IPS-NIHi11 (cell line): ENCODE data around the gene APOB.

Experiments used
- DNase-seq: peaks from one replicate; pipeline ENCODE4 v3.0.0; 2012; ENCODE audit warnings: mixed read lengths, low spot score

APOB gene

DNA sequence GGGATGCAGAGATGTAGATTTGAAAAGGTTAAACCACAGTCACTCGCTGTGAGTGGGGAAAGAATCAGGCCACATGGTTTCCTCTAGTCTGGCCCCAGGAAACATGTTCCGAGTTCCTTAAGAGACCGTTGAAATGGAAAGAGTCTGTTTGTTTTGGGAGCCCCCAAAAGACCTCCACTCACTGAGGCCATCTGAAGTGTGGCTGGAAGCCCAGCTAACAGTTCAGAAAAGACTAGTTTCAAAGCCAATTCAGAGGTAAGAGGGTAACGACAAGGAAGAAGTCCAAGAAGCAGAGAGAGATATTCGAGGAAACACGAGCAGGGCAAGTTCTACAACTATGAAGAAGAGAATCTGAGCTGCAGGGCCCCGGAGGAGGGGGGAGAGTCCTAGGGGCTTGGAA is 61.0 kb downstream of the APOB start:
- DNase-seq = no peak

DNA sequence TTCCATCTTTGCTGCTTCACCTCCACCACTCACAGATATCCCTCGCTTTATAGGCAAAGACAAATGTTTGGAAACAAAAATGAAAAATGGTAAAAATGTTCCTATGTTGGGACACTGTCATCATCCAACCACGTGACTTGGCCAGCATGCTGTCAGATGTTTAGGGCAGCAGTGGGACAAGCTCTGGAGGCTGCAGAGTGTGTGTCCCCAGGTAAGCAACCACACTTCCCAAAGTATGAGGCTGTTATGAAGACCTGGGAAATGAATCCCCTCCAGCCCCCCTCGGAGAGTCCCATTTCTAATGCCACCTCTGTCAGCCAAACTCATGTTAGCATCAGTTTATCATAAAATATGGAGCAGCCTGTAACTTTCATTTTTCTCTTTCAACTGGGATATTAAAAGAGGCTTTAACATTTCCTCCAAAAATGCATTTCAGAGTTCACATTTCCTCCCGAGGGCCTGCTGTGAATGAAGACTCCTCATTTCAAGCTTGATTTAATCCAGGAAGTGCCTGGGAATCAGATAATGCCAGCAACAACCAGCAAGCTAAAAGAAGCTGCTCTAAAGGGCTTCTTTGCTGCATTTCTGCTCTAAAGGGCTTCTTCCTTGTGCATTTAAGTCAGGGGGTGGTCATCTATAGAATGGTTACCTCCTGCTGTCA is 66.2 kb downstream of the APOB start:
- no peak for DNase-seq

DNA sequence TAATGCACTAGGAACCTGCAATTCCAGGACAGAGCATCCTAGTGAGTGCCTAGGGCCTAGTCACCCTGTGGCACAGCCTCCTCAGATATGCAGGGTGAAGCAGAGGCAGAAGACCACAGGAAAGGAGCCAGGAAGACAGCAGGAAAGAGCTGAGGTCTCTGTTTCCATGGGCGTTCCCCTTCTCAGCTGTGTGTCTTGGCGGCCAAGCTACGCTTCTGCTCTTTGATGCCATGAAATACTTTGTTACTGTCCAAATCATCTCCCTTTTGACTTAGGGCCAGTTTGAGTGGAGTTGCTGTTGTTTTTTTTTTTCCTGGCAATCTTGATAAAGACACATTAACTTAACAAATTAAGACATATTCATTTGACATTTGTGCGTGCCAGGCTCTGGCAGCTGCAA is 67.3 kb downstream of the APOB start:
- no peak for DNase-seq

DNA sequence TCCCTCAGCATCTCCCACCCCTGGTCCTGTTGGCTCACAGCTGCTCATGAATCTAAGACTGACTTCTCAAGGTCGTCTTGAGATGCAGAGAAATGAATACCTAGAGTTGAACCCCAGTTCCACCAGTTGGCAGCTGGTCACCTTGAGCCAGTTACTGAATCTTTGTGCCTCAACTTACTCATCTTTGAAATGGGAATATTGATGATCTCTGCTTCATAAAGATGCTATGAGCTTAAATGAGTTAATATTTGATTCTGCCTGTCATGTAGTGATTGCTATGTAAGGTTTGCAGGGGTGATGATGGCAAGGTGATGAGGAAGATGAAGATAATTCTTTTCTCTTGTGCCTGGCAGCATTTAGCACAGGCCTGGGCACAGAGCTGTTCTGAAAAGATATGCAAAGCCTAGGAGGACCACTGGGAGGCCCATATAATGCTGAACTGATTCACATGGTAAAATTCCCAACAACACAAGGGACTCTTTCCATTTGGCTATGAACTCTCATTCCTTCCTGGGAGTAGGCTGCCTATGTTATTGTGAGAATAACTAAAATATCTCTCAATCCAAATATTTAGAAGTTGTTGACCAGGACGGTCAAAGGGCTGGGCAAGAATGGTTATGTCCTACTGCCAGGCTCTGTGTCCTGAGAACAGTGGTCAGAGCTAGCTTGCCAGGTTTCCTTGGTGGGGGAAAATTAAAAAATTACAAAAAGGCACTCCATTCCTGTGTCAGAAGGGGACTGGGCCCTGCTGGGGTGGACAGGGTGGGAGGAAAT is 70.9 kb downstream of the APOB start:
- DNase-seq = no peak

DNA sequence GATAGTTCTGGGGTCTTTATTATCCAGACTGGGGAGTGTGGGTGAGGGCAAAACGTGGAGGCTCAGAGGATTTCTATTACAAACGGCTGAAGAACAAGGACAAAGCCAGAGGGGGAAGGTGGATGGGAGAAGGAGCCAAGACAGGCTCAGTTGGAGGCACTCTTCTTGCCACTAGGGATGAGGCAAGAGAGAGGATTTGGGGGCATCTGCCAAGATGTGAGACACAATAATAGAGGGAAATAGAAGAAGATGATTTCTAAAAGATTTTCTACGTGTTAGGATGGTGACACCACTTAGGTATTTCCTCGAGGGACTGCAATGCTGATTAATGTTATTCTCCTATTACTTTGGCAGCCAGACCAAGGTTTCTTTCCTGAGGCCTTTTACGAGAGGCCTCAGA is 71.8 kb downstream of the APOB start:
- DNase-seq = no peak

DNA sequence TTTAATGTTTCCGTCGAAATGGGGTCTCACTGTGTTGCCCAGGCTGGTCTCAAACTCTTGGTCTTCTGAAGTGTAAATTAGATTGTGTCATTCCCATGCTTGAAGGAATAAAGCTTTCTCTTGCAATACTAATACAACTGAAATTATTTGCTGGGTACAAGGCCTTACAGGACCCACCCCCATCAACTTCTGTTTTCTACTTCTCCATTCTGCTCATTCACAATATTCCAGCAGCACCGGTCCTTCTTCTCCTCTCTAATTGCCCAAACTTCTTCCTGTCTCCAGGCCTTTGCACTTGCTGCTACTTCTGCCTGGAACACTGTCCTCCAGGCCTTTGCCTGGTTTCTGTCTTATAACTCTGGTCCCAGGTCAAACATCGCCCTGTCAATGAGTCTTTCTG is 73.8 kb downstream of the APOB start:
- no peak for DNase-seq

DNA sequence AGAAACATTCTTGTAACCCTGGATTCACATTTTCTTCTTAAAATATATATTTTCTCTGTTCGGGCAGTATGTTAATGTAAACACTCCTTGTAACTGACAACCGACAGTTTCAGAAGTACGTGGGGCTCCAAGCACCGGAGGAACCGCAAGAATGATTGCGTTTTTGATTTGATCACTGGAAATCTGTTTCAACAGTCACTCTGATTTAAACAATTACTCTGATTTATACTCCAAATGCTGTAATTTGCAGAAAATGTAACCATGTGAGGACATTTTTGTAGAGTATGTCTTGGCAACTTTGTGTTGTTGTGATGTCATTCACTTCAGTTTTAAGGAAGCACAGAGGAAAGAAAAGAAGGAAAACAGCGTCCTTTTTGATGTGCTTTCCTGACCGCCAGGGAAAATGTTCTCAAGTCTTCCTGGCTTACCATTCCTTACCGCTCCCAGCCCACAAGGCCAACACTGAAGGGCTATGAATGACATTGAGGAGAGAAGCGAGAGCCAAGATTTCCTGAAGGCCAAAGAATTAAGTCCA is 77.7 kb downstream of the APOB start:
- no peak for DNase-seq

DNA sequence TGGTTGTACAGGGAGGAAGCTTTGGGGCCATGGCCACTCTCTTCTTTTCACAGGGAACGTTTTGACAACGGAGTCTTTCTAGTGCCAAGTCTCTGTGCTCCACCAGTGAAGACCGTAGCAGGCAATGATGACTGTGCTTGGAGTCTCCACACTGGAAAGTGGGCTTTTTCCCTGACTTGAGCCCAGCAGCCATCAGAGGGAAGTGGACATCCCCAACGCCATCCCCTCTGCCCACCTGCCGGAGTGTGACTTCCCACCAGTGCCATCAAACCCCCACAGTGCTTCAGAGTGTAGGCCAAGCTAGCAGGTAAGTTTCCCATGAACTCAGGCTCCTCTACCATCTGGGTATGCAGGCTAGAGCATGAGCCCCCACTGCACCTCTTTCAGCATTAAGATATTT is 78.7 kb downstream of the APOB start:
- DNase-seq = no peak

DNA sequence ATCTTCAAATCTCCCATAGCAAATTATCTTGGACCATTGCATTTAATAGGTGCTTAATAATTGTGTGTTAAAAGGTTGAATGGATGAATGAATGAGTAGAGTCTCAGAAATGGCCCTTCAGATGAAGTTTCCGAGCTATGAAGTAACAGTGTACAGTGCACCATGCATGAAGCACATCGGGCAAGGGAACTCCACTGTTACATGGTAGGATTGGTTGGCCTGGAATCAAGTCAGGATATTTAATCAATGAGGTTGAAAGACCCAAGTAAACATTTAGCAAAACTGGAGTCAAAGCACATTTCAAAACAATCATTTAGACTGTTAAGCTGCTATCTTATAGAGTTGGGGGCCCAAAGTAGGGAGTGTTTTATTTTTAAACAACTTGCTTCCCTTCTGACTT is 80.0 kb downstream of the APOB start:
- DNase-seq = no peak

DNA sequence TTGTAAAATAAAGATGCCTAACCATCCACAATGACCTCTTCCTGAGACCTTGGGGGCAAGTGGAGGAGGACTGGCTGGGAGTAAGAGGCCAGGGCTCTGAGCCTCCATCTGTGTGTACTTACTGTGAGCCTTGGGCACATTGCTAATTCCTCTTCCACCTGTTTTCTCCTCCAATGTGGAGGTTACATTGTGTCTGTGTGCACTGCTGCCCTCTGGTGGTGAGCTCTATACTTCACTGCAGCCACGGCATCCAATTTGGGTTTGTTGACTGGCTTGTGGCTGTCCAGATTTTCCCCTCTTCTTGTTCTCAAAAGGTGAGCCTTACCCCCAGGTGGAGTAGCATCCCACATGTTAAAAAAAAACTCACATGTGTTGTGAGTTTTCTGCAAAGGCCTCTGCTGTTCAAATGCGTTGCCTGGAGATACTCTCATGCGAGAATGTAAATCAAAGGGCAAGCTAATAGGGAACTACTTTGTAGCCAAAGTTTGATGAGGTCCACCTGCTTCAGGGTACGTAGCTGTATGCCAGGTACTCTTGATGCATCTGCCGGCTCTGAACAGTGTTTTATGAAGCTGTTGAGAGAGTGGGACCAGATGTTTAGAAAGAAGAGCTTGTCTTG is 80.8 kb downstream of the APOB start:
- DNase-seq = peak; percentile 77

DNA sequence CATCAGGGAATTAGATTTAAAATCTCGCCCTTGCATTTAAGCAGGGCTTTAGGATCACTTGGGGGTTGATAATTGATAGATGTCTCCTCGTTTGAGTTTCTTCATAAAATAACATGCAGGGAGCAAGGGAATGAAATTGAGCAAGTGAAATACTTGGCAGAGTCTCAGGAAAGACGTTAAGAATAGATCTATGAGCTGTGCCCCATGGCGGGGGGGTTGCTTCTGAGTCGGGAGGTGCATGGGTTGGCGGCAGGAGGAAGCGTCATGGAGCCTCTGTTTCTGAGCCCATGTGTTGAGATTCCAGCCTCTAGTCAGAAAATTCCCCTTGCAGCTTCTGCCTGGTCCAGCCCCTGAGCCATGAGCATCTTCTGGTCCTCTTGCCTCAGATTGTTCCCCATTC is 82.0 kb downstream of the APOB start:
- no peak for DNase-seq

DNA sequence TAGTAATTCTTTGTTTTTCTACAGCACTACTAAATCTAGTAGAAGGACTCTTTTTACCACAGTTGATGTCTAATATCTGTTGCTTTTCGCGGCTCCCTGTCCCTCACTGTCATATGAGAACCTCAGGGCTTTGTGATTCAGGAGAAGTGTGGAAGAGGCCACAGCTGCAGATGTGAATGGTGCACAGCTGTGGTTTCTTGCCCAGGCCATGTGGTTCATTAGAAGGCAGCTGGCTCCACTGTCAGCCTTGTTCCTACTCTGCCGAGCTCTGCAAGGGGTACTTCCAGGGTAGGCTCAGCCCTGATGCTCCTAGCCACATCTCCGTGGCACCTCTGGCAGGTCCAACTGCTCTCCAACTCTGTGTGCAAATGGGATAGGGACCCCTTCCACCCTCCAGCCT is 83.9 kb downstream of the APOB start:
- DNase-seq = no peak

DNA sequence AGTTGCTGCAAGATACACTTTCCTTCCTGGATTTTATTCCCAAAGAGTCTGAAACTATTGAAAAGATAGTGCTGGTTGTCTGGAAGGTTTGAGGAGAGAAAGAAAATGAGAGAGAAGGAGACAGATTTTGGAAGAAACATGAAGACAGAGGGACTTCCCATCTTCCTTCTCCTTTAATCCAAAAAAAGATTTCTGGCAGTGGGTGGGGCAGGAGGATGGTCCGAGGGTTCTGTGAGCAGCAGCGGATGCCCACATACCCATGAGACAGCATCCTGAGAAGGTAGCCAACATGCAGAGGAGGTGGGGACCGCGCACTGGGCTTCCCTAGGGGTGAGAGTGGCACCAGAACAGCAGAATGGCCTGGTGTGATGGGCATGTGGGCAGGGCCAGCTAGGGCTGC is 84.6 kb downstream of the APOB start:
- no peak for DNase-seq

DNA sequence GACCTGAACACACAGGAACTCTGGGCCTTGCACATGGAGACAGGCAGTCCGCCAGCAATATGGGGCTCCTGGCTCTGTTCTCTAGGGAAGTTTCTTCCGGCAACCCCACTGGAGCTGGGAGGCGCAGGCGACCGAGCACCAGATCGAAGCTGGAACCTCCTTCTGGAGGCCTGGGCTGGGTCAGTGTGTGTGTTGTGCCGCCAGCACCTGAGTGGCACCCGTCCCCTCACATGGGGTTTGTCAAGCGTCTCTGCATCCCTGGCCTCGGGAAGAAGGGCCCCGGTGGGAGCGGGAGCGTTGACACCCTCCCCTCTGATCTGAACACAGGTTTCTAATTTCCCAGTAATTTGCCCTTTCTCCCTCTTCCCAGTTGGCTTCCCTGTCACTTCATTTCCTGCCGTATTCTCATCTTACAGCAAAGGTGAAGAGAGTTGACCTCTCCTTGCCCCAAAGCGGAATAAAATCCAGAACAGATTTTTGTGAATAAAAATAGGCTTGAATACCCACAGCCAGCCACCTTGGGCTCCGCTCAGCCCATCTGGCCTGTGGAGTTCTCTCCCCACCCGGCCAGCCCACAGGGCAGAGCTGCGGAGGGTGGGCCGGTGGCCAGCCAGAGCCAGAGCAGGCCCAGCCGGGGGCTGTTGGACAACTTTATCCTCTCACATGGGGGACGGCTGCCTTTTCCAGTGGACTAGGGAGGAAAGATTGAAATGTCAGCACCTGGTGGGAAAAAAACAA is 85.9 kb downstream of the APOB start:
- no peak for DNase-seq

DNA sequence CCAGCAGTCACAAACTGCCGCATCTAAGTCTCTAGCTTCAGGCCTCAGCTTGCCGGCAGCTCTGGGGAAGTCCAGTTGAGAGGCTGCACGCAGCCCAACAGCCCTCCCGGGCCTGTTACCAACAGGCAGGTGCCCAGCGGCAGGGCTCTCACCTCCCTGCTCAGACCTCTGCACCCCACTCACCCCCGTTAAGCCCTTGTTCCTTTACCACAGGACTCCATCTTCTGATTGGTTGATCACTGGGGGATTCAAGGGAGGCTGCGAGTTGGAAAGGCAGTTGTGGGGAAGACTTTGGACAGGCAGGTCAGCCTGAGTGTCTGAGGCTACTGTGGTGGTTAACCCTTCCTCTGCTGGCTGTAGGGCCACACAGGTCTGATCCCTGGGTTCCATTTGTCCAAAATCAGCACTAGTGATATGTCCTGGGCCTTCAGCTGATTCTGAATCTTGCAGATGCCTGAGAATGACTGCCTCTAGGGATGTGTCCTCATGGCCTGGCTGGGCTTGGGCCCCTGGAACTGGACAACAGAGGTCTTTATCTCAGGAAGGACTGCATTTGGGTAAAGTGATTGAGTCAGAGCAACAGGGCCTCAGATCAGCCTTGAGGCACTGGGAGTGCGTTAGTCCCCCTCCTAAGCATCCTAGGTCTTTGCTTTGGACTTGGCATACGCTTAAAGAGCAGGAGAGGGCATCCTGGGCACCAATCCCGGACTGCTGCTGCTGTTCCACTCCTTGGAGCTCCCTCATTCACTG is 88.4 kb downstream of the APOB start:
- DNase-seq = no peak

DNA sequence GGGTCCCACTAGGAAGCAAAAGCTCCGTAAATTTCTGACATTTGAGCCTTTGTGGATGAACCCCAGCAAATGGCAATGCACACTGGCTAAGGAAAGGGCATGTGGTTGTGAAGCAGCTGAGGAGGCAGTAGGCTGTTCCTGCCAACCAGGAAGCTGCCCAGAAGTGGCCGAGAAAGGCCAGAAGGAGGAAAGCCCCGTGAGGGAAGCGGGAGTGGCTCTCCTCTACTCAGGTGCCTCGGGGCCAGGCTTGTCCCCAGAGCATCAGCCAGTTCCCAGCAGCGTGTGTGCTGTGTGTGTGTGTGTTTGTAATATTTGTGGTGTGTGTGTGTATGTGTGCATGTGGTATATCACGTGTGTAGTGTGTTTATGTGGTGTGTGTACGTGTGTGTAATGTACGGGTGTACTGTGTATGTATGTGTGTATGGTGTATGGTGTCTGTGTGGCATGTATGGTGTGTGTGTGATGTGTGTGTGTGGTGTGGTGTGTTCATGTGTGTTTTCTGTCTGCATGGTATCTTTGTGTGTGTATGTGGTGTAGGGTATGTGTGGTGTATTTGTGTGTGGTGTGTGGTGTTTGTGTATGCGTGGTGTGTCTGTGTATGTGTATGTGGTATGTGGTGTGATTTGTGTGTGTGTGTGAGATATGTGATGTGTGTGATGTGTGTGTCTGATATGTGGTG is 90.6 kb downstream of the APOB start:
- DNase-seq = no peak
